Endothelial cell (in vitro differentiated cells): Measurements from ENCODE around the gene ZFHX2. TPM values are rescaled to one million over a fixed set of nuclear protein-coding genes. Genes with fewer than 3 reads are reported as not detected.
A peak's percentile ranks its signal among the peaks of the same experiment; 100 is the strongest.

Experiments used
- DNase-seq: peaks from one replicate; pipeline ENCODE4 v3.0.0; 2021; ENCODE audit warnings: low spot score
- H3K27ac Mint-ChIP-seq: one replicate; pipeline ENCODE4 v1.8.0; 2021; ENCODE audit warnings: mixed read lengths, inconsistent platforms; ENCODE audit not compliant: unreplicated experiment
- H3K27me3 Mint-ChIP-seq: one replicate; pipeline ENCODE4 v1.8.0; 2021; ENCODE audit warnings: mild to moderate bottlenecking, moderate library complexity, mixed read lengths, inconsistent platforms; ENCODE audit not compliant: unreplicated experiment
- H3K36me3 Mint-ChIP-seq: one replicate; pipeline ENCODE4 v1.8.0; 2021; ENCODE audit warnings: mild to moderate bottlenecking, low read depth, mixed read lengths, inconsistent platforms; ENCODE audit not compliant: unreplicated experiment
- H3K4me1 Mint-ChIP-seq: one replicate; pipeline ENCODE4 v1.8.0; 2021; ENCODE audit warnings: mild to moderate bottlenecking, mixed read lengths, inconsistent platforms; ENCODE audit not compliant: unreplicated experiment
- H3K4me3 Mint-ChIP-seq: one replicate; pipeline ENCODE4 v1.8.0; 2021; ENCODE audit warnings: mild to moderate bottlenecking, mixed read lengths, inconsistent platforms; ENCODE audit not compliant: unreplicated experiment
- H3K9me3 Mint-ChIP-seq: one replicate; pipeline ENCODE4 v1.8.0; 2021; ENCODE audit warnings: mixed read lengths, inconsistent platforms; ENCODE audit not compliant: unreplicated experiment
- CTCF ChIP-seq: fragments of 200-600 bp; sonication (generic); IDR thresholded peaks from one replicate; pipeline ENCODE4 v1.5.0; 2021; ENCODE audit warnings: antibody characterized with exemption; ENCODE audit not compliant: unreplicated experiment
- total RNA-seq: library from RNA; stranded (reverse); fragmentation: NEBNext Ultra II Directional; extraction: Animal tissue kit (Norgen Biotek cat#: 25700); gene quantifications from one replicate; pipeline ENCODE4 v1.2.1, GENCODE V29; 2021; ENCODE audit not compliant: unreplicated experiment

Gene ZFHX2
- total RNA-seq, 1 donor from 2014 or later, result 12.7 TPM

GRCh38 chr14:23577710-23578392, 26.3 kb upstream of the ZFHX2 start:
- Mint-ChIP-seq H3K4me1 (peaks cover 12% of the 10 kb centered on the region), H3K4me3 (no peak overlapping the region), H3K36me3 (peaks cover 4% of the 10 kb centered on the region), H3K27ac (no peak overlapping the region), H3K9me3 (no peaks in the 10 kb centered on the region), H3K27me3 (peaks cover 31% of the 10 kb centered on the region)
- no peak for DNase-seq
- no peak for TF ChIP-seq CTCF

- H3K36me3 Mint-ChIP-seq, result peaks cover 4% of the 10 kb centered on the region
- peaks cover 19% of the 10 kb centered on the region for H3K4me1 Mint-ChIP-seq
- no peak overlapping the region for H3K27ac Mint-ChIP-seq
- H3K9me3 Mint-ChIP-seq, result no peaks in the 10 kb centered on the region
- no peak for TF ChIP-seq CTCF
- H3K4me3 Mint-ChIP-seq, result no peak overlapping the region
- DNase-seq, result peak; percentile 53
- H3K27me3 Mint-ChIP-seq, result peaks cover 34% of the 10 kb centered on the region
Measured at GRCh38 chr14:23577004-23577681, 25.6 kb upstream of the ZFHX2 start.

- H3K4me1 Mint-ChIP-seq, result peaks cover 34% of the 10 kb centered on the region
- no peaks in the 10 kb centered on the region for H3K9me3 Mint-ChIP-seq
- H3K4me3 Mint-ChIP-seq, result peak overlapping the region; percentile 73
- no peak for TF ChIP-seq CTCF
- H3K27me3 Mint-ChIP-seq, result peaks cover 31% of the 10 kb centered on the region
- no peak overlapping the region for H3K27ac Mint-ChIP-seq
- DNase-seq, result no peak
- peaks cover 4% of the 10 kb centered on the region for H3K36me3 Mint-ChIP-seq
Measured at GRCh38 chr14:23573384-23574015, 21.9 kb upstream of the ZFHX2 start.

GRCh38 chr14:23572836-23573235, 21.3 kb upstream of the ZFHX2 start:
- no peak overlapping the region for H3K27ac Mint-ChIP-seq
- peaks cover 41% of the 10 kb centered on the region for H3K4me1 Mint-ChIP-seq
- no peaks in the 10 kb centered on the region for H3K9me3 Mint-ChIP-seq
- no peak for DNase-seq
- peaks cover 28% of the 10 kb centered on the region for H3K27me3 Mint-ChIP-seq
- H3K4me3 Mint-ChIP-seq, result no peak overlapping the region
- TF ChIP-seq CTCF, result no peak
- peaks cover 4% of the 10 kb centered on the region for H3K36me3 Mint-ChIP-seq

GRCh38 chr14:23572524-23572828, 20.9 kb upstream of the ZFHX2 start:
- Mint-ChIP-seq H3K27me3 (peaks cover 28% of the 10 kb centered on the region), H3K4me1 (peaks cover 44% of the 10 kb centered on the region), H3K27ac (no peak overlapping the region), H3K9me3 (no peaks in the 10 kb centered on the region), H3K4me3 (no peak overlapping the region), H3K36me3 (peaks cover 4% of the 10 kb centered on the region)
- DNase-seq, result no peak
- no peak for TF ChIP-seq CTCF
